ENCODE results near the gene LINC00237. TPM values are rescaled to one million over a fixed set of nuclear protein-coding genes. Genes with fewer than 3 reads are reported as not detected.

Gene LINC00237
- total RNA-seq, 1 donor from 2014 or later = not detected

- Mint-ChIP-seq H3K4me3 (no peak overlapping the region), H3K27me3 (ENCODE audit: low read depth) (no peaks in the 10 kb centered on the region), H3K27ac (no peak overlapping the region), H3K36me3 (peaks cover 3% of the 10 kb centered on the region), H3K9me3 (no peaks in the 10 kb centered on the region), H3K4me1 (no peaks in the 10 kb centered on the region)
- no peak for TF ChIP-seq CTCF (IDR thresholded peaks at IDR 0.05; ENCODE audit: unreplicated experiment)
- no peak for DNase-seq (ENCODE audit: low spot score in 2 of 2, unreplicated experiment in 2 of 2)
These were observed 41.4 kb upstream of the LINC00237 start for GRCh38 chr20:21147593-21147992.

GRCh38 chr20:21146215-21146614 lies 40.1 kb upstream of the LINC00237 start:
- no peak overlapping the region for H3K27ac Mint-ChIP-seq
- no peaks in the 10 kb centered on the region for H3K9me3 Mint-ChIP-seq
- no peaks in the 10 kb centered on the region for H3K27me3 Mint-ChIP-seq (ENCODE audit: low read depth)
- H3K4me1 Mint-ChIP-seq = no peaks in the 10 kb centered on the region
- no peak for TF ChIP-seq CTCF (IDR thresholded peaks at IDR 0.05; ENCODE audit: unreplicated experiment)
- DNase-seq (ENCODE audit: low spot score in 2 of 2, unreplicated experiment in 2 of 2) = no peak
- H3K36me3 Mint-ChIP-seq = peaks cover 3% of the 10 kb centered on the region
- no peak overlapping the region for H3K4me3 Mint-ChIP-seq

- H3K9me3 Mint-ChIP-seq = no peaks in the 10 kb centered on the region
- H3K4me3 Mint-ChIP-seq = no peak overlapping the region
- no peak for DNase-seq (ENCODE audit: low spot score in 2 of 2, unreplicated experiment in 2 of 2)
- H3K27me3 Mint-ChIP-seq (ENCODE audit: low read depth) = no peaks in the 10 kb centered on the region
- TF ChIP-seq CTCF (IDR thresholded peaks at IDR 0.05; ENCODE audit: unreplicated experiment) = no peak
- no peak overlapping the region for H3K27ac Mint-ChIP-seq
- peaks cover 3% of the 10 kb centered on the region for H3K36me3 Mint-ChIP-seq
- no peaks in the 10 kb centered on the region for H3K4me1 Mint-ChIP-seq
These were observed 39.3 kb upstream of the LINC00237 start for GRCh38 chr20:21145424-21145823.

- no peak for TF ChIP-seq CTCF (IDR thresholded peaks at IDR 0.05; ENCODE audit: unreplicated experiment)
- no peak for DNase-seq (ENCODE audit: low spot score in 2 of 2, unreplicated experiment in 2 of 2)
- H3K4me1 Mint-ChIP-seq = no peaks in the 10 kb centered on the region
- H3K4me3 Mint-ChIP-seq = no peak overlapping the region
- H3K36me3 Mint-ChIP-seq = peaks cover 4% of the 10 kb centered on the region
- no peaks in the 10 kb centered on the region for H3K27me3 Mint-ChIP-seq (ENCODE audit: low read depth)
- H3K9me3 Mint-ChIP-seq = no peaks in the 10 kb centered on the region
- no peak overlapping the region for H3K27ac Mint-ChIP-seq
These were observed 37.2 kb upstream of the LINC00237 start for GRCh38 chr20:21143194-21143890.

GRCh38 chr20:21141825-21142224 lies 35.7 kb upstream of the LINC00237 start:
- DNase-seq (ENCODE audit: low spot score in 2 of 2, unreplicated experiment in 2 of 2) = no peak
- Mint-ChIP-seq H3K36me3 (peaks cover 4% of the 10 kb centered on the region), H3K9me3 (no peaks in the 10 kb centered on the region), H3K4me3 (no peak overlapping the region), H3K27me3 (ENCODE audit: low read depth) (no peaks in the 10 kb centered on the region), H3K4me1 (no peaks in the 10 kb centered on the region), H3K27ac (no peak overlapping the region)
- TF ChIP-seq CTCF (IDR thresholded peaks at IDR 0.05; ENCODE audit: unreplicated experiment) = no peak
